ENCODE measurements around the gene MAML3.

MAML3 gene

GRCh38 chr4:139880841-139881240 lies 273.1 kb downstream of the MAML3 start:
- DNase-seq (ENCODE audit: low read depth in 3 of 3, low spot score in 1 of 3) = no peak

- DNase-seq (ENCODE audit: low read depth in 3 of 3, low spot score in 1 of 3) = no peak
Observed at GRCh38 chr4:139878050-139878449, 275.9 kb downstream of the MAML3 start.

GRCh38 chr4:139876337-139876941 lies 277.5 kb downstream of the MAML3 start:
- no peak for DNase-seq (ENCODE audit: low read depth in 3 of 3, low spot score in 1 of 3)

- no peak for DNase-seq (ENCODE audit: low read depth in 3 of 3, low spot score in 1 of 3)
Observed at GRCh38 chr4:139875411-139875825, 278.6 kb downstream of the MAML3 start.

GRCh38 chr4:139873111-139873860 lies 280.7 kb downstream of the MAML3 start:
- no peak for DNase-seq (ENCODE audit: low read depth in 3 of 3, low spot score in 1 of 3)

GRCh38 chr4:139872274-139872673 lies 281.7 kb downstream of the MAML3 start:
- no peak for DNase-seq (ENCODE audit: low read depth in 3 of 3, low spot score in 1 of 3)

GRCh38 chr4:139869810-139870209 lies 284.2 kb downstream of the MAML3 start:
- DNase-seq (ENCODE audit: low read depth in 3 of 3, low spot score in 1 of 3) = no peak

GRCh38 chr4:139866276-139866962 lies 287.6 kb downstream of the MAML3 start:
- no peak for DNase-seq (ENCODE audit: low read depth in 3 of 3, low spot score in 1 of 3)

- DNase-seq (ENCODE audit: low read depth in 3 of 3, low spot score in 1 of 3) = no peak
Observed at GRCh38 chr4:139865537-139865936, 288.4 kb downstream of the MAML3 start.

GRCh38 chr4:139863531-139863930 lies 290.5 kb downstream of the MAML3 start:
- no peak for DNase-seq (ENCODE audit: low read depth in 3 of 3, low spot score in 1 of 3)

- no peak for DNase-seq (ENCODE audit: low read depth in 3 of 3, low spot score in 1 of 3)
Observed at GRCh38 chr4:139861471-139861870, 292.5 kb downstream of the MAML3 start.

GRCh38 chr4:139860435-139861024 lies 293.5 kb downstream of the MAML3 start:
- no peak for DNase-seq (ENCODE audit: low read depth in 3 of 3, low spot score in 1 of 3)

- DNase-seq (ENCODE audit: low read depth in 3 of 3, low spot score in 1 of 3) = no peak
Observed at GRCh38 chr4:139859876-139860275, 294.1 kb downstream of the MAML3 start.

GRCh38 chr4:139858436-139859205 lies 295.4 kb downstream of the MAML3 start:
- DNase-seq (ENCODE audit: low read depth in 3 of 3, low spot score in 1 of 3) = no peak

- DNase-seq (ENCODE audit: low read depth in 3 of 3, low spot score in 1 of 3) = no peak
Observed at GRCh38 chr4:139857977-139858376, 296.0 kb downstream of the MAML3 start.

GRCh38 chr4:139857021-139857420 lies 297.0 kb downstream of the MAML3 start:
- DNase-seq (ENCODE audit: low read depth in 3 of 3, low spot score in 1 of 3) = no peak

GRCh38 chr4:139854668-139855403 lies 299.1 kb downstream of the MAML3 start:
- no peak for DNase-seq (ENCODE audit: low read depth in 3 of 3, low spot score in 1 of 3)

- DNase-seq (ENCODE audit: low read depth in 3 of 3, low spot score in 1 of 3) = no peak
Observed at GRCh38 chr4:139853309-139853708, 300.7 kb downstream of the MAML3 start.

GRCh38 chr4:139852612-139853269 lies 301.2 kb downstream of the MAML3 start:
- DNase-seq (ENCODE audit: low read depth in 3 of 3, low spot score in 1 of 3) = no peak

- DNase-seq (ENCODE audit: low read depth in 3 of 3, low spot score in 1 of 3) = no peak
Observed at GRCh38 chr4:139851639-139852038, 302.3 kb downstream of the MAML3 start.
